CD4-positive, alpha-beta T cell (primary cell): ENCODE data around the gene HDLBP. TPM values are rescaled to one million over a fixed set of nuclear protein-coding genes. Genes with fewer than 3 reads are reported as not detected.

Source experiments
- ATAC-seq: fragments of 200-7000 bp; cut with Tn5 transposase; one replicate; pipeline ENCODE4 v1.10.0; 2022; ENCODE audit warnings: mild to moderate bottlenecking; ENCODE audit not compliant: poor library complexity
- CTCF ChIA-PET: fragments of 350-600 bp; sonication (Branson Sonifier 250); formaldehyde crosslinking; loops from one replicate; lab custom pipeline; 2021; ENCODE audit warnings: antibody characterized with exemption, inconsistent platforms; lab: Charles Lee
- POLR2A ChIA-PET: fragments of 350-600 bp; sonication (Branson Sonifier 250); formaldehyde crosslinking; loops from one replicate; lab custom pipeline; 2021; ENCODE audit warnings: antibody characterized with exemption, inconsistent platforms; lab: Charles Lee
- DNase-seq, 14 experiments: peaks; one replicate each; pipeline ENCODE4 v3.0.0-alpha.2; 2013 to 2020; ENCODE audit warnings: mixed read lengths in 2 of 14
- H3K27ac ChIP-seq, 2 donors: one replicate each; pipeline versions ENCODE4 v1.5.1 to v1.7.0; 2013; ENCODE audit warnings: low read length in 2 of 2, low read depth in 1 of 2, mild to moderate bottlenecking in 1 of 2
- H3K27me3 ChIP-seq, 2 experiments: 1 replicate in 1 of 2; 2 replicates in 1 of 2; pipeline versions ENCODE4 v1.6.1 to v1.7.0; 2013; ENCODE audit warnings: low read length in 2 of 2, control low read depth in 1 of 2, mild to moderate bottlenecking in 1 of 2, moderate library complexity in 1 of 2; ENCODE audit not compliant: insufficient read depth in 2 of 2, control insufficient read depth in 1 of 2
- H3K36me3 ChIP-seq: one replicate; pipeline ENCODE4 v1.6.1; 2013; ENCODE audit warnings: low read length, control low read depth; ENCODE audit not compliant: insufficient read depth
- H3K4me1 ChIP-seq: one replicate; pipeline ENCODE4 v1.6.1; 2013; ENCODE audit warnings: low read length, control low read depth; ENCODE audit not compliant: insufficient read depth
- H3K4me3 ChIP-seq: one replicate; pipeline ENCODE4 v1.5.1; 2013; ENCODE audit warnings: mild to moderate bottlenecking, low read length, moderate library complexity
- H3K9me3 ChIP-seq, 2 experiments: 1 replicate in 1 of 2; 2 replicates in 1 of 2; pipeline versions ENCODE4 v1.6.1 to v1.7.0; 2013; ENCODE audit warnings: low read length in 2 of 2, mild to moderate bottlenecking in 2 of 2, control low read depth in 1 of 2, moderate library complexity in 1 of 2; ENCODE audit not compliant: control insufficient read depth in 1 of 2, insufficient read depth in 1 of 2
- H3K27ac Mint-ChIP-seq: one replicate; pipeline ENCODE4 v1.8.0; 2020; ENCODE audit warnings: mixed read lengths
- H3K27me3 Mint-ChIP-seq: one replicate; pipeline ENCODE4 v1.8.0; 2021; ENCODE audit warnings: mixed read lengths
- H3K36me3 Mint-ChIP-seq: one replicate; pipeline ENCODE4 v1.8.0; 2021; ENCODE audit warnings: low read depth, mixed read lengths
- H3K4me1 Mint-ChIP-seq: one replicate; pipeline ENCODE4 v1.8.0; 2021; ENCODE audit warnings: low read depth, mixed read lengths
- H3K4me3 Mint-ChIP-seq: one replicate; pipeline ENCODE4 v1.8.0; 2020; ENCODE audit warnings: mild to moderate bottlenecking, mixed read lengths
- H3K9me3 Mint-ChIP-seq: one replicate; pipeline ENCODE4 v1.8.0; 2020; ENCODE audit warnings: mixed read lengths
- intact Hi-C, 2 experiments: fragments of 100-400 bp; cut with DNase I in 1 of 2; cut with micrococcal nuclease in 1 of 2; formaldehyde crosslinking; loops; one replicate each; pipeline versions ENCODE4 v1.15.1 to v1.9.0; 2023 to 2025; cut with DNase I, micrococcal nuclease
- total RNA-seq, 174 experiments: library from RNA in 2 of 174; stranded (reverse) in 2 of 174; gene quantifications; one replicate each; pipeline ENCODE4 v1.2.3 and lab custom pipeline; 2021 to 2026
- TF ChIP-seq, protein P1 (sequence below): fragments of 200-600 bp; IDR thresholded peaks from one replicate; pipeline ENCODE4 v1.8.0; 2022; ENCODE audit warnings: antibody characterized with exemption, mild to moderate bottlenecking

Gene HDLBP
- total RNA-seq, 2 experiments from 2014 or later: 82.0 to 97.9 TPM

- no peak overlapping the region for H3K4me3 Mint-ChIP-seq
- Histone ChIP-seq H3K27me3 (no peaks in the 10 kb centered on the region), H3K9me3 (no peaks in the 10 kb centered on the region), H3K4me3 (no peak overlapping the region), H3K36me3 (peaks cover 88% of the 10 kb centered on the region), H3K27ac (no peak overlapping the region), H3K4me1 (no peaks in the 10 kb centered on the region)
- no peaks in the 10 kb centered on the region for H3K4me1 Mint-ChIP-seq
- no peaks in the 10 kb centered on the region for H3K9me3 Mint-ChIP-seq
- TF ChIP-seq, protein P1, sequence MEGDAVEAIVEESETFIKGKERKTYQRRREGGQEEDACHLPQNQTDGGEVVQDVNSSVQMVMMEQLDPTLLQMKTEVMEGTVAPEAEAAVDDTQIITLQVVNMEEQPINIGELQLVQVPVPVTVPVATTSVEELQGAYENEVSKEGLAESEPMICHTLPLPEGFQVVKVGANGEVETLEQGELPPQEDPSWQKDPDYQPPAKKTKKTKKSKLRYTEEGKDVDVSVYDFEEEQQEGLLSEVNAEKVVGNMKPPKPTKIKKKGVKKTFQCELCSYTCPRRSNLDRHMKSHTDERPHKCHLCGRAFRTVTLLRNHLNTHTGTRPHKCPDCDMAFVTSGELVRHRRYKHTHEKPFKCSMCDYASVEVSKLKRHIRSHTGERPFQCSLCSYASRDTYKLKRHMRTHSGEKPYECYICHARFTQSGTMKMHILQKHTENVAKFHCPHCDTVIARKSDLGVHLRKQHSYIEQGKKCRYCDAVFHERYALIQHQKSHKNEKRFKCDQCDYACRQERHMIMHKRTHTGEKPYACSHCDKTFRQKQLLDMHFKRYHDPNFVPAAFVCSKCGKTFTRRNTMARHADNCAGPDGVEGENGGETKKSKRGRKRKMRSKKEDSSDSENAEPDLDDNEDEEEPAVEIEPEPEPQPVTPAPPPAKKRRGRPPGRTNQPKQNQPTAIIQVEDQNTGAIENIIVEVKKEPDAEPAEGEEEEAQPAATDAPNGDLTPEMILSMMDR: no peak
- peaks cover 93% of the 10 kb centered on the region for H3K36me3 Mint-ChIP-seq
- ATAC-seq (no peak), DNase-seq (no peak)
- ChIA-PET CTCF (no interaction called here), POLR2A (no interaction called here)
- intact Hi-C loops: loop anchor here in 1 of 2 experiments (10.0 kb wide), 1 partner anchor 350 kb away; no protein-coding TSS in a partner anchor
- H3K27ac Mint-ChIP-seq: no peak overlapping the region
- H3K27me3 Mint-ChIP-seq: no peaks in the 10 kb centered on the region
Measured at GRCh38 chr2:241254904-241255351, 60.5 kb downstream of the HDLBP start.

DNA sequence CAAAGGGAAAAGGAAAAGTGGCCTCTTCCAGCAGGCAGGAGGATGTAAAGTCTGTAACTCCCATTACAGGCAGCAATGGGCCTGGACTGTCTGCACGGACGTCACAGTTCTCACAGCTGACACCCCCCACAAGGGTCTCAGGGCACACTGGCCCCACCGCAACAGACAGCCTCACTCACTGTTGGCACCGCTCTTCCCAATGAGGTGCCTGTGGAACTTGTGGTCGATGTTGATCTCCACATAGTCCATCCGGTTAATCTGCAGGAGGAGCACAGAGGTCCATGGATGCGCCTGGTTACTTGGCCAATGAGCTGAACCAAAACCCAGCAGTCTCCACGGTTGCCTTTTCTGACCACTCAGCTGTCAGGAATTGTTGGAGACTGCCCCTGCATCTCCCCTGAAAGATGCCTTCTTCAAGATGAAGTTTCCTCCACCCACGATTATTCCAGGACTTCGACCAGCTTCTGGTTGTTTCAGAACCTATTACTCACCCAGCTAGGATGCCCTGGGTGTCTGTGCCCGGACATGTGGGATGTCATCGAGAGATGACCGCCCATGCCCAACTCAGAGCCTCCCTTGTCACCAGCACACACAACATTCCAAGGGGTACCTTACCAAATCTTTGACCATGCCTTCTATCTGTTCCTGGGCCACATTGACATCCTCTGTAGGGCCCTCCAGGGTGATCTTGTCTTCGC lies 62.5 kb downstream of the HDLBP start:
- no peaks in the 10 kb centered on the region for H3K9me3 Mint-ChIP-seq
- Histone ChIP-seq H3K27me3 (no peaks in the 10 kb centered on the region), H3K4me3 (no peak overlapping the region), H3K4me1 (no peaks in the 10 kb centered on the region), H3K27ac (no peak overlapping the region), H3K36me3 (peaks cover 92% of the 10 kb centered on the region), H3K9me3 (no peaks in the 10 kb centered on the region)
- TF ChIP-seq, protein P1: no peak
- intact Hi-C loops: loop anchor here in 1 of 2 experiments (10.0 kb wide), 1 partner anchor 352 kb away; no protein-coding TSS in a partner anchor
- no peak overlapping the region for H3K4me3 Mint-ChIP-seq
- ATAC-seq (no peak), DNase-seq (no peak)
- no peaks in the 10 kb centered on the region for H3K27me3 Mint-ChIP-seq
- ChIA-PET POLR2A (no interaction called here), CTCF (no interaction called here)
- peaks cover 98% of the 10 kb centered on the region for H3K36me3 Mint-ChIP-seq
- H3K27ac Mint-ChIP-seq: no peak overlapping the region
- H3K4me1 Mint-ChIP-seq: no peaks in the 10 kb centered on the region

GRCh38 chr2:241249654-241250053 lies 65.8 kb downstream of the HDLBP start:
- Mint-ChIP-seq H3K4me1 (no peaks in the 10 kb centered on the region), H3K9me3 (no peaks in the 10 kb centered on the region), H3K4me3 (no peak overlapping the region), H3K27ac (no peak overlapping the region), H3K36me3 (peaks cover 95% of the 10 kb centered on the region), H3K27me3 (no peaks in the 10 kb centered on the region)
- ChIA-PET CTCF (no interaction called here), POLR2A (no interaction called here)
- Histone ChIP-seq H3K36me3 (peaks cover 87% of the 10 kb centered on the region), H3K4me1 (no peaks in the 10 kb centered on the region), H3K4me3 (no peak overlapping the region), H3K27ac (no peak overlapping the region), H3K27me3 (no peaks in the 10 kb centered on the region), H3K9me3 (no peaks in the 10 kb centered on the region)
- no peak for DNase-seq
- TF ChIP-seq, protein P1: no peak
- no peak for ATAC-seq
- intact Hi-C loops: loop anchor here in 1 of 2 experiments (10.0 kb wide), 1 partner anchor 355 kb away; no protein-coding TSS in a partner anchor
